ENCODE measurements around the gene SLC13A4.
"Not testable (repeated sequence)": the region's sequence is repeated elsewhere in the genome, so short reads cannot be mapped to it uniquely, and the experiment has no call there.

Gene SLC13A4

DNA sequence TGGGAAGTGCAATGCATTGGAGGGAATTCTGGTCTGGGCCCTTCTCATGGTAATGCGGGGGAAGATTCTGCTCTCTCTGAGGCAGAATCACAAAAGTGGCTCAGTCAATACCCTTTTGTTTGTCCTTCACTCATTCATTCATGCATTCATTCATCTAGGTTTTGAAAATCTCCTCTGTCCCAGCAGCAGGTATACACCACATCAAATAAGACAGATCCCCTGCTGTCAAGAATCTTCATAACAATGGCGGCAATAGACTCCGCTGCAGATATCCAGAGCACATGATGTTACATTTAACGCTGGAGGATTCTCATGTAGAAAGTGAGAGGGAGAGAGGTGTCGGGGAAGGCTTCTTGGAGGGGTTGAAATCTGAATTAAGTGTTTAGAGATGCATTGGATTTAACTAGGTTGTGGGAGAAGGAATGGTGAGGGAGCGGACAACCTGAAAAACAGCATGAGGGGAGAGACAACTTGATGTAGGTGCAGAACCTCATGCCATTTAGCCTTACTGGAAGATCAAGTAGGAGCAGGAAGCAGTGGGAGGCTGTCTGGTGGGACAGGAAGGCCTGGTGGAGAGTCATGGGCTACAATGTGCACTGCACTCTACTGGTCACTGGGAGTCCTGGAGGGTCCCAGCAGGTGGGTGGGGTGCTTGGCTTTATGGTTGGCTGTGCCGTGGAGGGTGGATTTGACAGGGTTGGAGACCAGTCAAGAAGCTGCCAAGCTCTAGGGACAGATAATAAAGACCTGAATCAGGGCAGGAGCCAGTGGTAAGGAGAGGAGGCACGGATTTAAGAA is 25.8 kb upstream of the SLC13A4 start:
- DNase-seq (ENCODE audit: low read depth), result no peak

GRCh38 chr7:135748770-135749169 is 20.8 kb upstream of the SLC13A4 start, which contains the start of gene FAM180A:
Gene FAM180A (minus strand): TSS chr7:135748813. CDS start chr7:135748580, 233 bp downstream.
- no peak for DNase-seq (ENCODE audit: low read depth)

- DNase-seq (ENCODE audit: low read depth), result no peak
These were observed 19.4 kb upstream of the SLC13A4 start for GRCh38 chr7:135747366-135747765.

DNA sequence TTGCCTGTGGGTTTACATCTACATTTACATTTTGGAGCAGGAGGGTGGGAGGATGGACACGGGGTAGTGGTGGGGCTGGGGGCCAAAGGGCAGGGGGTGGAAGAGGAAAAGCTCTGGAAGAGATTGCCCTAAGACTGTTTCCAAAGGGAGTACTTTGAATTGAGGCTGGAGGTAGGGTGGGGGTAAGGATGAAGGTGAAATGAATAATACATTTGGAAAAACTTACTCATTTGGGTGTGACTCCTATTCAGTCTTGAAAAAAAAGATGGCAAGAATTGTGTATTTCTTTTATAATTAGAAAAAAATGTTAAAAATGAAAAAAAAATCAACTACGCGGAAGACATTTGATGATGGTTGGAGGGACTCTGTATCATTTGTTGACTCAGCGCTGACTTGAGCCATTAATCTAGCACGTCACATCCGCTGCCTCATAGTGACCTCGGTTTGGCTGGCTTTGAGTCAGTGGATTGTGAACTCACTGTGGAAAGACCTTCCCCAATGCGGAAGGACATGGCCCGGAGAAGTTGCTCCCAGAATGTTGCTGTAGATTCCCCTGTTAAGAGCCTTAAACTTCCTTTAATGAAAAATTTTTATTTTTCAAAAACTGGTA is 17.8 kb upstream of the SLC13A4 start:
- peak; percentile 84 for DNase-seq (ENCODE audit: low read depth)

DNA sequence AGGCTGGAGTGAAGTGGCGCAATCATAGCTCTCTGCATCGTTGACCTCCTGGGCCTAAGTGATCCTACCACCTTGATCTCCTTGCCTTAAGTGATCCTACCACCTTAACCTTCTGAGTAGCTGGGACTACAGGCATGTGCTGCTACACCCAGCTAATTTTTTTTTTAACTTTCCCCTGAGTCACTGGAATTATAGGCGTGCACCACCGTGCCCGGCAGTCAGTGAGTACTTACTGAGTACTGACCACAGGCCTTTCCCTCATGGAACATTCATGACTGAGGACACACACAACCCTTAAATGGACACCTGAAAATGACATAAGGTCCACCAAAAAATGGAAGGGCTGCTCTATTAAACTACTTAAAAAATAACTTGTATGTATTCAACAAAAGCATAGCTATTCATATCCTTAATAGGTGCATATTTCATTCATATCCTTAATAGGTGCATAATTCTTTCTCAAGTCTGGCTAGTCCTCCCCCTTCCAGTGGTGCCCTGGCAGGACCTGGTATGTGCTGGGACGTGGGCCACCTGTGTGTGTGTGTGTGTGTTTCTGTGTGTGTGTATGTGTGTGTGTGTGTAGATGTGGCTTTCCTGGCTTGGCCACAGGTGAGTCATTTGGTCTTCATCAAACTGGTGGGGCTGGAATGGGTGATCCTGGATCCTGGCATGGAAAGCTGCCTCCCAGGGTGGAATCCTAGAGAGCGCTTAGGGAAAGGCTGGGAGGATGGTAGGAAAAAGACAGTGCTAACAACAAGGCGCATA is 17.1 kb upstream of the SLC13A4 start:
- peak; percentile 60 for DNase-seq (ENCODE audit: low read depth)

- DNase-seq (ENCODE audit: low read depth), result no peak
These were observed 16.1 kb upstream of the SLC13A4 start for GRCh38 chr7:135743907-135744731.

DNA sequence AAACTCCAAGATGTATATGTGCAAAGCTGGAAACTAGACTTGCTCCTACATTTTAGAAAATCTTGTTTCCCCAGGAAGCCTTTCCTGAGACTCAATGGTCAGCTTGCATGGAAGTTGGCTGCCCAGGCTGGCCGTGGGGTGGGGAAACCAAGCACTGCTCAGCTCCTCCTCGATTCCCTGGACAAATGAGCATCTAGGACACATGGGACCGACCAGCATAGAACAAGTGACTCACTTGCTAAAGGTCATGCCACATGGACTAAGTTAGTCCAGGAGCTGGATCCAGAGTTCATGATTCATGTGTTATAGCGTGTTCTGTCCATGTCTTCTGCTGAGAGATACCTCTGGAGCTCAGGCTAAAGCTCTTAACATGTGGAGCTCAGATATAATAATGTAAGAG is 14.4 kb upstream of the SLC13A4 start:
- no peak for DNase-seq (ENCODE audit: low read depth)

GRCh38 chr7:135741905-135742304 is 13.9 kb upstream of the SLC13A4 start:
- no peak for DNase-seq (ENCODE audit: low read depth)

DNA sequence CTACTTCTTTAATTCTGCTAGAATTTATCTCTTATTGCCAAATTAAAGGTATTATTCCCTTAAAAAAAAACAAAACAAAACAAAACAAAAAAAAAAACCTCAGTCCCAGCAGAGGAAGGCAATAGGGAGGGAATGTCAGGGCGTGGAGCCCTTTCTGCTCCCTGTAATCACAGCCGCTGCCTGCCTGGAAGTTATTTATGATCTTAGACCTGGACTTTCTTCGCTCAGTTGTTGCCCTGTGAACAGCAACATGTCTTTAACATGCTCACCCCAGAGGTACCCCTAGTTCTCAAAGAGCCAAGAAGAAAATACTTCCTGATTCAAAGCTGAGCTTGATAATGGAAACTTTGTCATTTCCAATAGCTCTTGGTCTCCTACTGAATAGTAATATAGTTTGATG is 12.9 kb upstream of the SLC13A4 start:
- no peak for DNase-seq (ENCODE audit: low read depth)

DNA sequence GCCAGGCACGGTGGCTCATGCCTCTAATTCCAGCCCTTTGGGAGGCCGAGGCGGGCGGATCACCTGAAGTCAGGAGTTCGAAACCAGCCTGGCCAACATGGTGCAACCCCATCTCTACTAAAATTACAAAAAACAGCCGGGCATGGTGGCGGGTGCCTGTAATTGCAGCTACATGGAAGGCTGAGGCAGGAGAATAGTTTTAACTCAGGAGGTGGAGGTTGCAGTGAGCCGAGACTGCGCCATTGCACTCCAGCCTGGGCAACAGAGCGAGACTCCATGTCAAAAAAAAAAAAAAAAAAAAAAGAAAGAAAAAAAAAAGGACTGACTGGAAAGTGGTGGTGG is 9.3 kb upstream of the SLC13A4 start:
- DNase-seq (ENCODE audit: low read depth), result not testable (repeated sequence)

DNA sequence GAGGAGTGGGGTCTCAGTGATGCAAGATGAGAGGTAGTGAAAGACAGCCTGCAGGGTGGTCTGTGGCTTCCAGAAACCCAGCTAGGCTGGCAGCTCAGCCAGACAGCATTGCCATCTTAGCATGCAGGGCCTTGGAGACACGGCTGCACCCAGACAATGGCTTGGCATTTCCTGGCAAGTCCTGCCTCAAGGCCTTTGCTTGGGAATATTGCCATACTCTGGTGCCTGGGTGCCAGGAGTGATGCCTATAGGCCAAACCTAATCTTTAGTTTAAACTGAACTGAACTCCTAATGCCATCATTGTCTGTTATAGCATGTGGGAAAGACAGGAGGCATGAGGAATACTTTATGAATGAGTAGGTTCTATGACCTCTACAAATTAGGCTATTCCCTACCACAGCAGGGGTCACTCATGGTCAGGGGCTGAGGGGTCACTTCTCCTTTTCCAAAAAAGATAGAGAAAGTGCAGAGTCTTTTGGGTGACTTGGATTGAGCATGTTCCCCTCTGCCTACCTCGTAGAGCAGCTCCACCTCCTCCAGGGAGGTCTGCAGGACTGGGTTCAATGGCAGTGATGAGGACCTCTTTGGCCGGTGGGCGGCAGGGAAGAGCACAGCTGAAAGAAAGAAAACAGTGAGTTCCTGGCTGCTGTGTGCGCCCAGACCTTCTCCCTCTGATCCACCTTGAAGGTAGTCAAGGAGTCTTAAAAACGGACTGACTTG is 8.8 kb upstream of the SLC13A4 start:
- DNase-seq (ENCODE audit: low read depth), result no peak

DNA sequence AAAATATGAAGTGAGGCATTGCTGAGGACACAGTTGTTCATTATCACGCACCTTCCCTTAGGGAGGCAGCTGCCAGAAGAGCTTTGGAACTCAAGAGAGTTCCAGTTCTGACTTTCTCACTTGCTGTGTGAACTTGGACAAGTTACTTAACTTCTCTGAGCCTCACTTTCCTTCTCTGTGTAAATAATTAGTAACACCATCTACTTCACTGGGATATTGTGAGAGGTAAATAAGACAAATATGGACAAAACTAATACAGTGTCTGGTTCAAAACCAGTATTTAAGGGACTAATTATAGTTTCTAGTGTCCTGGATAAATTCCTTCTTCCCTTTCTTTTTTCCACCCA is 6.3 kb upstream of the SLC13A4 start:
- no peak for DNase-seq (ENCODE audit: low read depth)

DNA sequence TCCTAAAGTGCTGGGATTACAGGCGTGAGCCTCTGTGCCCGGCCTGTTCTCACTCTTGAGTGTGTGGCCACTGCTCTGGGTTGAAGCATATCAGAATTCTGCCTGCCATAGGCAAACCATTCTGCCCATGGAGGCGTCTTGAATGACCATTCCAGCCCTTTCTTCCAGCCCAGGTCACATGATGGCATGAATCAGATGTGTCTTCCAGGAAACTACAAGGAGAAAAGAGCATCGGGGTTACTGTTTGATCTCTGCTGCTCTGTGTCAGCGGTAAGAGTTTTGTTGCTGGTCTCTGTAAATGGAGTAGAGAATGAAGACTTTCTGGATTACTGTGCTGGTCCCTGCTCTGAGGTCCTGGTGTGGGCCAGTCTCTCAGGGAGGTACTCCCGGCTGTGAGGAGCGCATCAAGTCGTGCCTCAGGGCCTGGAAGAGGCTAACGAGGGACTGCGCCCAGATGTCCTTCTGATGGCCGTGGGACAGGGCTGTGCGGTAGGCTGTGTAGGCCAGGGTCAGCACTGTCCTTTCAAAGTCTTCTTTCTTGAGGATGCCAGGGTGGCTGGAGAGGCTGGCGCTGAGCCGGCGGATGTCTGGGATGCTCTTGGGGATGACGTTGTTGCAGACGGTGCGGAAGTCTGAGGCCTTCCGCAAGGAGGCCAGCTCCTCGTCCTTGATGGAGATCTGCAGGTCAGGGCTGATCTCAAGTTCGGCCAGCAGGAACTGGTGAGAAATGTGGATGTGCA is 5.8 kb upstream of the SLC13A4 start:
- DNase-seq (ENCODE audit: low read depth), result no peak

GRCh38 chr7:135731131-135731530 is 3.1 kb upstream of the SLC13A4 start:
- no peak for DNase-seq (ENCODE audit: low read depth)

GRCh38 chr7:135729230-135729629 is 1.2 kb upstream of the SLC13A4 start:
- DNase-seq (ENCODE audit: low read depth), result no peak

DNA sequence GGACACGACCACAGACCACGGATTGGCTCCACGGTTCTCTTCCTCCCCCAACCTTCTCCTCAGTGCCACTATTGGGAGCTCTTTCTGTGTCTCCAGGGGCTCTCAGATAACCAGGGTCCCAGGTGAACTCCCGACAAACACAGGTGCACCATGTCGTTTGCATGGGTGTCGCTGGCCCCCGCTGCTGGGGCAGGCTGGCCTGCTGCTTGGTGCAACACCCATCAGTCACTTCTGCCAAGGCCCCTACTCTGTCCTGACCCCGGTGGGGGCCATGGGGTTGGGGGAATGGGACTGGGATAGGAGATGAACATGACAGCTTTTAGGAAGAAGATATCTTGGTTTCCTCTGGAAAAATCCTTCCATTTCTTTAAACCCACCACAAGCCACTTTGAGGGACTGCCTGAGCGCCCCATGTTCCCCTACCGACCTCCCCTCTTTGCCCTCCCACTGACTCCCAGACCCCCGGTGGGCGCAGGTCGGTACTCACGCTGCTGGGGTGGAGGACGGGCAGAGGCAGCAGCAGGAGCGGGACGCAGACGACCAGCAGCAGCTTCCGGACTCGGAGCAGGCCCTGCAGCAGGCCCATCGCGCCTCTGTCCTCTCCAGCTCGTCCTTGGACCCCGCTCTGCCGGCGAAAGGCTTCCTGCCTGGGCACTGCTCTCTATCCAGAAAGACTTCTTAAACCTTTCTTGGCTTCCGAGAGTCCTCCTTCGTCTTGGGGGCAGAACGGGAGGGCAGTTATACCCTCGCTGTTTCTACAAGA is 894 bp downstream of the SLC13A4 start:
- no peak for DNase-seq (ENCODE audit: low read depth)

DNA sequence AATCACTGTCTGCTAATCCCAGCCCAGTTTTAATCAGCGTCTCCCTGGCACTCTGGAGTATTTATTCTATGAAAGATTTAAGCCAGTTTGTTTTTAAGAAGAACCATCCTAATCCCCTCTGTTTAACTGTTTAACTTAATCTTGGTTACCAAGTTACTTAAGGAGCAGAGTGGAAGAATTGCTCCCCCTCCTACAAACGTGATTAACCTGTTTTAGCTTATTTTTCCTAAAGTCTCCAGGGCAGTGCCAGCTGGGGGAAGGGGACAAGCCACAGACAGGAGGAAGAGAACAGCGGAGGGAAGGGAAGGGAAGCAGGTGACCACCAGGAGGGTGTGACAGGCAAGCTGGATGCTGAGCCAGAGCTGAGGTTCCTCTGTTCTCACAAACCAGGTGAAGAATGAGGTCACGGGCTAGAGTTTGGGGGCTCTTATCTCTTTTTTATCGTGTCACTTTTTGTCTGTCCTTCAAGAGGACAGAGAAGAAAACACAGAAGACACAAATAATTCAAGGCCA is 1.7 kb downstream of the SLC13A4 start:
- DNase-seq (ENCODE audit: low read depth), result no peak

DNA sequence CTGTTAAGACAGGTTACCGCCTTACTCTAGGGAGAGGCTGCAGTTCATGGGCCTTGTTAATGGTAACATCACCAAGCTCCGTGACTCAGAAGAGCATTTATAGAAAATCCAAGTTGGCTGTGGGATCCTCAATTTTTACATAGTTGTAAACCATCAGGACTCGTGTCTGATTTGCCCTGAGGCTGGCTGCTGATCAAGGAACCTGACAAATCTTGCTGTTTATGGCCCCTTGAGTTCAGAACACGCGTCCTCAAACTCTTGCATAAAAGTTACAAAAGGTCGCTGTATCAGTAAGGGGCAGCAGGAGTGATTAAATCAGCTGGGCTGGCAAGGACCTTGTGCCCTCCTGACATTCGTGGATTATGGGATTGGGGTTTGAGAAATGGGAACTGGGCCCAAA is 4.6 kb downstream of the SLC13A4 start:
- no peak for DNase-seq (ENCODE audit: low read depth)

GRCh38 chr7:135721198-135721820 is 6.7 kb downstream of the SLC13A4 start:
- no peak for DNase-seq (ENCODE audit: low read depth)

Measured in HS-27A (cell line).